IMR-90 (cell line): Measurements from ENCODE around the gene SYDE2. TPM values are rescaled to one million over a fixed set of nuclear protein-coding genes. Genes with fewer than 3 reads are reported as not detected.

Experiments used
- ATAC-seq: fragments of 200-7000 bp; cut with Tn5 transposase; 2 replicates; pipeline ENCODE4 v1.9.1; 2020; ENCODE audit warnings: low read depth, mild to moderate bottlenecking, moderate library complexity
- BruUV-seq: library from RNA; stranded (reverse); fragments of 400-500 nt; replicated peaks from 2 replicates; lab custom pipeline; 2021; lab: Mats Ljungman, UMichigan
- CTCF ChIA-PET: fragments of 300-600 bp; formaldehyde crosslinking; extraction: SDS; loops from one replicate; lab custom pipeline; 2021; ENCODE audit warnings: antibody characterized with exemption; lab: Yijun Ruan, JAX
- POLR2A ChIA-PET: fragments of 300-600 bp; sonication (Branson Sonifier 250); formaldehyde crosslinking; loops from one replicate; lab custom pipeline; 2022; ENCODE audit warnings: antibody characterized with exemption; ENCODE audit not compliant: unreplicated experiment; lab: Charles Lee
- DNase-seq: peaks from one replicate; pipeline ENCODE4 v3.0.0; 2013
- H2AFZ ChIP-seq: replicated peaks from 2 replicates; pipeline ENCODE3; 2013; ENCODE audit warnings: low read length, mild to moderate bottlenecking; ENCODE audit not compliant: poor library complexity
- H2AK5ac ChIP-seq: 2 replicates; pipeline ENCODE4 v1.6.1; 2013; ENCODE audit warnings: low read depth, low read length, inconsistent platforms
- H2AK9ac ChIP-seq: replicated peaks from 2 replicates; pipeline ENCODE3; 2013; ENCODE audit warnings: mild to moderate bottlenecking, low read depth, low read length, moderate library complexity; ENCODE audit not compliant: poor library complexity
- H2BK120ac ChIP-seq: 2 replicates; pipeline ENCODE4 v1.6.1; 2013; ENCODE audit warnings: low read depth, low read length, inconsistent platforms
- H2BK15ac ChIP-seq: 3 replicates; pipeline ENCODE4 v1.6.1; 2013; ENCODE audit warnings: low read depth, low read length, inconsistent platforms
- H2BK20ac ChIP-seq: 2 replicates; pipeline ENCODE4 v1.6.1; 2013; ENCODE audit warnings: low read depth, mild to moderate bottlenecking, inconsistent platforms, low read length, moderate library complexity
- H2BK5ac ChIP-seq: 2 replicates; pipeline ENCODE4 v1.6.1; 2013; ENCODE audit warnings: mild to moderate bottlenecking, low read depth, low read length, inconsistent platforms; ENCODE audit not compliant: poor library complexity, severe bottlenecking
- H3K14ac ChIP-seq: replicated peaks from 2 replicates; pipeline ENCODE4 v1.6.1; 2013; ENCODE audit warnings: low read depth, low read length, inconsistent platforms
- H3K18ac ChIP-seq: 2 replicates; pipeline ENCODE4 v1.6.1; 2013; ENCODE audit warnings: low read depth, low read length, control low read depth
- H3K23ac ChIP-seq: 2 replicates; pipeline ENCODE4 v1.6.1; 2013; ENCODE audit warnings: low read depth, low read length, inconsistent platforms
- H3K27ac ChIP-seq: 2 replicates; pipeline ENCODE4 v1.5.1; 2013; ENCODE audit warnings: mild to moderate bottlenecking, control low read depth, low read length; ENCODE audit not compliant: insufficient read depth
- H3K27me3 ChIP-seq: 2 replicates; pipeline ENCODE4 v1.6.1; 2013; ENCODE audit warnings: low read length; ENCODE audit not compliant: control insufficient read depth, insufficient read depth
- H3K36me3 ChIP-seq: 2 replicates; pipeline ENCODE4 v1.6.1; 2013; ENCODE audit warnings: low read length, mixed read lengths; ENCODE audit not compliant: control insufficient read depth, insufficient read depth
- H3K4ac ChIP-seq: 2 replicates; pipeline ENCODE4 v1.6.1; 2013; ENCODE audit warnings: low read depth, low read length, inconsistent platforms
- H3K4me1 ChIP-seq: 2 replicates; pipeline ENCODE4 v1.6.1; 2013; ENCODE audit warnings: low read length, mixed read lengths; ENCODE audit not compliant: control insufficient read depth, insufficient read depth
- H3K4me2 ChIP-seq: 2 replicates; pipeline ENCODE4 v1.6.1; 2013; ENCODE audit warnings: low read depth, mild to moderate bottlenecking, control low read depth, low read length, moderate library complexity
- H3K4me3 ChIP-seq: 2 replicates; pipeline ENCODE4 v1.5.1; 2013; ENCODE audit warnings: low read depth, mild to moderate bottlenecking, control low read depth, low read length, moderate library complexity; ENCODE audit not compliant: insufficient read depth
- H3K56ac ChIP-seq: 2 replicates; pipeline ENCODE4 v1.6.1; 2013; ENCODE audit warnings: low read length, inconsistent platforms; ENCODE audit not compliant: insufficient read depth; ENCODE audit errors: extremely low read depth
- H3K79me1 ChIP-seq, 2 experiments: 2 replicates each; pipeline ENCODE4 v1.6.1; 2013; ENCODE audit warnings: low read length in 2 of 2, inconsistent platforms in 1 of 2, low read depth in 1 of 2
- H3K9ac ChIP-seq: 2 replicates; pipeline ENCODE4 v1.6.1; 2013; ENCODE audit warnings: low read depth, low read length, control low read depth
- H3K9me1 ChIP-seq: 2 replicates; pipeline ENCODE4 v1.6.1; 2013; ENCODE audit warnings: low read length, inconsistent platforms; ENCODE audit not compliant: insufficient read depth
- H3K9me3 ChIP-seq: 2 replicates; pipeline ENCODE4 v1.6.1; 2013; ENCODE audit warnings: low read length; ENCODE audit not compliant: control insufficient read depth, insufficient read depth
- H4K20me1 ChIP-seq: 2 replicates; pipeline ENCODE4 v1.6.1; 2013; ENCODE audit warnings: low read length, inconsistent platforms; ENCODE audit not compliant: insufficient read depth
- H4K5ac ChIP-seq: 2 replicates; pipeline ENCODE4 v1.6.1; 2013; ENCODE audit warnings: mild to moderate bottlenecking, low read depth, low read length, control low read depth
- H4K8ac ChIP-seq, 2 experiments: 2 replicates each; pipeline ENCODE4 v1.6.1; 2013; ENCODE audit warnings: low read depth in 2 of 2, low read length in 2 of 2, control low read depth in 1 of 2, inconsistent platforms in 1 of 2
- H4K91ac ChIP-seq: 2 replicates; pipeline ENCODE4 v1.6.1; 2013; ENCODE audit warnings: low read depth, low read length, inconsistent platforms; ENCODE audit not compliant: insufficient read depth
- BHLHE40 ChIP-seq: fragments of 150-350 bp; IDR thresholded peaks from 2 replicates; pipeline ENCODE4 v1.6.1; 2016; ENCODE audit warnings: mild to moderate bottlenecking, low read depth, low read length
- CEBPB ChIP-seq: IDR thresholded peaks from 2 replicates; pipeline ENCODE4 v1.6.1; 2012; ENCODE audit warnings: low read depth, low read length, improper control_type of control experiment
- CHD1 ChIP-seq: IDR thresholded peaks from 2 replicates; pipeline ENCODE4 v1.6.1; 2012; ENCODE audit warnings: low read depth, low read length, improper control_type of control experiment
- CTCF ChIP-seq: conservative IDR thresholded peaks from 2 replicates; pipeline ENCODE4 v1.5.1; 2012; ENCODE audit warnings: mild to moderate bottlenecking, low read depth, low read length, improper control_type of control experiment
- ELK1 ChIP-seq: fragments of 150-350 bp; IDR thresholded peaks from 2 replicates; pipeline ENCODE4 v1.6.1; 2016; ENCODE audit warnings: low read depth, mild to moderate bottlenecking, low read length, moderate library complexity, borderline replicate concordance
- FOS ChIP-seq: fragments of 150-350 bp; IDR thresholded peaks from 2 replicates; pipeline ENCODE4 v1.6.1; 2016; ENCODE audit warnings: low read depth, low read length
- MAFK ChIP-seq: IDR thresholded peaks from 2 replicates; pipeline ENCODE4 v1.6.1; 2012; ENCODE audit warnings: low read depth, low read length, improper control_type of control experiment
- MAZ ChIP-seq: IDR thresholded peaks from 2 replicates; pipeline ENCODE4 v1.6.1; 2012; ENCODE audit warnings: low read depth, mild to moderate bottlenecking, low read length, improper control_type of control experiment, moderate library complexity, borderline replicate concordance
- MXI1 ChIP-seq: IDR thresholded peaks from 2 replicates; pipeline ENCODE4 v1.6.1; 2012; ENCODE audit warnings: low read depth, mild to moderate bottlenecking, low read length, moderate library complexity, borderline replicate concordance
- NFE2L2 ChIP-seq: fragments of 150-350 bp; IDR thresholded peaks from 2 replicates; pipeline ENCODE4 v1.6.1; 2016; ENCODE audit warnings: low read depth, mild to moderate bottlenecking, low read length
- POLR2A ChIP-seq: IDR thresholded peaks from 2 replicates; pipeline ENCODE4 v1.6.1; 2012; ENCODE audit warnings: mild to moderate bottlenecking, low read depth, low read length
- RAD21 ChIP-seq: IDR thresholded peaks from 2 replicates; pipeline ENCODE4 v1.6.1; 2012; ENCODE audit warnings: low read length, improper control_type of control experiment
- RCOR1 ChIP-seq: IDR thresholded peaks from 2 replicates; pipeline ENCODE4 v1.6.1; 2012; ENCODE audit warnings: mild to moderate bottlenecking, low read length, improper control_type of control experiment; ENCODE audit not compliant: insufficient replicate concordance
- RFX5 ChIP-seq: IDR thresholded peaks from 2 replicates; pipeline ENCODE4 v1.8.0; 2012; ENCODE audit warnings: low read depth, mild to moderate bottlenecking, low read length, moderate library complexity
- SMC3 ChIP-seq: fragments of 150-350 bp; IDR thresholded peaks from 2 replicates; pipeline ENCODE4 v1.6.1; 2016; ENCODE audit warnings: low read depth, mild to moderate bottlenecking, antibody characterized with exemption, low read length, moderate library complexity
- USF2 ChIP-seq: fragments of 150-350 bp; IDR thresholded peaks from 2 replicates; pipeline ENCODE4 v1.6.1; 2017; ENCODE audit warnings: mild to moderate bottlenecking, antibody characterized with exemption, low read length, low read depth
- WGBS, 2 experiments: methylation state at CpG; one replicate each; pipeline versions ENCODE4 v1.1.5 to v1.1.7; 2013; ENCODE audit warnings: missing lambda C conversion rate in 2 of 2; ENCODE audit not compliant: insufficient read length in 1 of 2; ENCODE audit errors: extremely low coverage in 2 of 2; 5-methylcytosine and 5-hydroxymethylcytosine counted together
- dilution Hi-C: fragments of 300-500 bp; cut with HindIII; formaldehyde crosslinking; loops from one replicate; pipeline ENCODE4 v1.14.3; 2018; ENCODE audit warnings: low sequenced_read_pairs; ENCODE audit not compliant: unreplicated experiment
- in situ Hi-C: fragments of 300-500 bp; cut with MboI; formaldehyde crosslinking; loops from 3 replicates; pipeline ENCODE4 v1.14.3; 2019; ENCODE audit warnings: low sequenced_read_pairs, inconsistent platforms, mixed read lengths
- intact Hi-C: fragments of 100-400 bp; cut with micrococcal nuclease; formaldehyde crosslinking; loops from 2 replicates; pipeline ENCODE4 v1.10.0; 2022
- polyA plus RNA-seq, 3 experiments: library from polyadenylated mRNA; depleted of rRNA; stranded (reverse); fragments of >200 nt; gene quantifications; 2 replicates each; pipeline ENCODE4 v1.2.3, GENCODE V29; 2012; ENCODE audit warnings: low replicate concordance in 1 of 3
- total RNA-seq: library from RNA; depleted of rRNA; stranded (reverse); fragments of >200 nt; gene quantifications from 2 replicates; pipeline ENCODE4 v1.2.3, GENCODE V29; 2012

Gene SYDE2
- total and polyA plus RNA-seq, 2 of the 4 experiments (the other 2 are of a cell fraction): 1.8 to 10.0 TPM

- no peak overlapping the region for H2BK20ac ChIP-seq
- dilution Hi-C loops (no loop called here), in situ Hi-C loops (no loop called here), intact Hi-C loops (no loop called here)
- no peak overlapping the region for H2BK15ac ChIP-seq
- no peak overlapping the region for H3K4me2 ChIP-seq
- BruUV-seq: no TSS peak
- no peak overlapping the region for H2AK5ac ChIP-seq
- H3K27me3 ChIP-seq: no peaks in the 10 kb centered on the region
- H3K56ac ChIP-seq: no peak overlapping the region
- H3K4me1 ChIP-seq: peaks cover 4% of the 10 kb centered on the region
- H3K18ac ChIP-seq: peak overlapping the region; percentile 16; the same call in 1 of the 2 replicates
- 88% methylated on average over 2 of the region's 2 CpGs; no CpG with 5 or more reads in 1 of the 2 experiments for WGBS, 2 experiments
- no peak overlapping the region for H3K9ac ChIP-seq
- H3K36me3 ChIP-seq: no peaks in the 10 kb centered on the region
- no peak overlapping the region for H4K8ac ChIP-seq
- DNase-seq: no peak
- no peak overlapping the region for H3K4me3 ChIP-seq
- H3K79me1 ChIP-seq: no peaks in the 10 kb centered on the region
- H3K14ac ChIP-seq: no peak overlapping the region
- H4K20me1 ChIP-seq: no peaks in the 10 kb centered on the region
- TF ChIP-seq SMC3 (no peak), NFE2L2 (no peak), MAZ (no peak), ELK1 (no peak), USF2 (no peak), RAD21 (no peak), MAFK (no peak), RCOR1 (no peak), RFX5 (no peak), POLR2A (no peak), BHLHE40 (no peak), CHD1 (no peak), CTCF (no peak), CEBPB (no peak), MXI1 (no peak), FOS (no peak)
- no peaks in the 10 kb centered on the region for H3K9me1 ChIP-seq
- ChIA-PET POLR2A (no interaction called here), CTCF (no interaction called here)
- no peak for ATAC-seq
- no peak overlapping the region for H2BK5ac ChIP-seq
- no peak overlapping the region for H3K4ac ChIP-seq
- H3K23ac ChIP-seq: no peak overlapping the region
- H3K27ac ChIP-seq: no peak overlapping the region
- no peak overlapping the region for H4K91ac ChIP-seq
- no peaks in the 10 kb centered on the region for H3K9me3 ChIP-seq
- no peak overlapping the region for H2AK9ac ChIP-seq
- no peak overlapping the region for H2BK120ac ChIP-seq
- no peak overlapping the region for H4K5ac ChIP-seq
- H2AFZ ChIP-seq: no peak overlapping the region
Observed at GRCh38 chr1:85115933-85116332, 84.9 kb downstream of the SYDE2 start.
